Neural cell (in vitro differentiated cells): ENCODE measurements around the gene PARD3B. TPM values are rescaled to one million over a fixed set of nuclear protein-coding genes. Genes with fewer than 3 reads are reported as not detected.

Experiments used
- H2AFZ ChIP-seq: fragments of 200-600, 300-800 bp; sonication (generic), shearing (Covaris generic); 2 replicates; pipeline ENCODE4 v1.6.0; 2014; ENCODE audit warnings: low read depth, mild to moderate bottlenecking, antibody characterized with exemption, low read length, moderate library complexity
- H3F3A ChIP-seq: fragments of 200-600 bp; shearing (Covaris generic); 2 replicates; pipeline ENCODE4 v1.6.1; 2016; ENCODE audit warnings: mild to moderate bottlenecking, moderate library complexity, mixed read lengths, antibody characterized with exemption, low read length; ENCODE audit not compliant: insufficient read depth, poor library complexity, severe bottlenecking
- H3K27ac ChIP-seq: fragments of 200-600, 300-800 bp; sonication (generic), shearing (Covaris generic); 2 replicates; pipeline ENCODE4 v1.5.1; 2014; ENCODE audit warnings: mild to moderate bottlenecking, low read length, moderate library complexity
- H3K27me3 ChIP-seq: fragments of 300-800, 200-600 bp; sonication (generic), shearing (Covaris generic); 2 replicates; pipeline ENCODE4 v1.6.0; 2014; ENCODE audit warnings: mild to moderate bottlenecking, low read depth, low read length, moderate library complexity; ENCODE audit not compliant: insufficient read depth
- H3K36me3 ChIP-seq: fragments of 300-800, 200-600 bp; sonication (generic), shearing (Covaris generic); 2 replicates; pipeline ENCODE4 v1.5.1; 2014; ENCODE audit warnings: mild to moderate bottlenecking, antibody characterized with exemption, low read length, moderate library complexity; ENCODE audit not compliant: insufficient read depth
- H3K4me2 ChIP-seq: fragments of 300-800, 200-600 bp; sonication (generic), shearing (Covaris generic); 2 replicates; pipeline ENCODE4 v1.6.0; 2014; ENCODE audit warnings: mild to moderate bottlenecking, low read length
- H3K4me3 ChIP-seq: fragments of 300-800, 200-600 bp; sonication (generic), shearing (Covaris generic); 2 replicates; pipeline ENCODE4 v1.5.1; 2014; ENCODE audit warnings: mild to moderate bottlenecking, low read length, moderate library complexity
- H3K79me2 ChIP-seq: fragments of 200-600 bp; shearing (Covaris generic); replicated peaks from 2 replicates; pipeline ENCODE4 v1.6.0; 2014; ENCODE audit warnings: mild to moderate bottlenecking, low read length, moderate library complexity; ENCODE audit not compliant: insufficient read depth
- H3K9ac ChIP-seq: fragments of 300-800, 200-600 bp; sonication (generic), shearing (Covaris generic); 2 replicates; pipeline ENCODE4 v1.6.1; 2016; ENCODE audit warnings: mild to moderate bottlenecking, low read length, mixed read lengths
- H3K9me2 ChIP-seq: fragments of 200-600 bp; shearing (Covaris generic); 2 replicates; pipeline ENCODE4 v1.6.1; 2016; ENCODE audit warnings: mild to moderate bottlenecking, low read length, mixed read lengths; ENCODE audit not compliant: insufficient read depth
- H3K9me3 ChIP-seq: fragments of 200-600, 300-800 bp; sonication (generic), shearing (Covaris generic); 2 replicates; pipeline ENCODE4 v1.6.1; 2016; ENCODE audit warnings: mild to moderate bottlenecking, mixed run types, low read length, moderate library complexity, mixed read lengths
- H4K20me1 ChIP-seq: fragments of 200-600 bp; shearing (Covaris generic); 2 replicates; pipeline ENCODE4 v1.6.1; 2016; ENCODE audit warnings: mild to moderate bottlenecking, mixed run types; ENCODE audit not compliant: insufficient read depth
- CTCF ChIP-seq: fragments of 450-650 bp; IDR thresholded peaks from 2 replicates; pipeline ENCODE4 v1.5.1; 2014; ENCODE audit warnings: antibody characterized with exemption, mild to moderate bottlenecking, moderate library complexity; ENCODE audit not compliant: poor library complexity, severe bottlenecking
- EP300 ChIP-seq: fragments of 450-650 bp; conservative IDR thresholded peaks from 2 replicates; pipeline ENCODE4 v1.6.1; 2014; ENCODE audit warnings: antibody characterized with exemption, mild to moderate bottlenecking, moderate library complexity; ENCODE audit not compliant: poor library complexity, severe bottlenecking
- EZH2 ChIP-seq: fragments of 200-600, 300-800 bp; shearing (Covaris generic), sonication (generic); IDR thresholded peaks from 2 replicates; pipeline ENCODE4 v1.6.1; 2014; ENCODE audit warnings: antibody characterized with exemption, low read length, borderline replicate concordance, mild to moderate bottlenecking; ENCODE audit not compliant: insufficient read depth, poor library complexity, severe bottlenecking
- MXI1 ChIP-seq: fragments of 450-650 bp; conservative IDR thresholded peaks from 2 replicates; pipeline ENCODE4 v1.6.1; 2014; ENCODE audit warnings: antibody characterized with exemption, mild to moderate bottlenecking; ENCODE audit not compliant: poor library complexity, severe bottlenecking
- POLR2AphosphoS5 ChIP-seq: IDR thresholded peaks from 2 replicates; pipeline ENCODE4 v1.6.1; 2012
- RAD21 ChIP-seq: fragments of 450-650 bp; conservative IDR thresholded peaks from 2 replicates; pipeline ENCODE4 v1.6.1; 2014; ENCODE audit warnings: antibody characterized with exemption, mild to moderate bottlenecking, moderate library complexity
- SMC3 ChIP-seq: fragments of 450-650 bp; conservative IDR thresholded peaks from 2 replicates; pipeline ENCODE4 v1.6.1; 2014; ENCODE audit warnings: antibody characterized with exemption, mild to moderate bottlenecking, moderate library complexity; ENCODE audit not compliant: poor library complexity
- TAF1 ChIP-seq: IDR thresholded peaks from 2 replicates; pipeline ENCODE4 v1.6.1; 2012; ENCODE audit warnings: low read depth
- polyA plus RNA-seq: library from polyadenylated mRNA; depleted of rRNA; stranded (reverse); fragments of >200 nt; gene quantifications from 2 replicates; pipeline ENCODE4 v1.2.3, GENCODE V29; 2014
- TF ChIP-seq, protein P1 (sequence below): IDR thresholded peaks from 2 replicates; pipeline ENCODE4 v1.6.1; 2012; ENCODE audit warnings: borderline replicate concordance

PARD3B gene
- polyA plus RNA-seq, 1 donor from 2014 or later: 0.54 TPM

DNA sequence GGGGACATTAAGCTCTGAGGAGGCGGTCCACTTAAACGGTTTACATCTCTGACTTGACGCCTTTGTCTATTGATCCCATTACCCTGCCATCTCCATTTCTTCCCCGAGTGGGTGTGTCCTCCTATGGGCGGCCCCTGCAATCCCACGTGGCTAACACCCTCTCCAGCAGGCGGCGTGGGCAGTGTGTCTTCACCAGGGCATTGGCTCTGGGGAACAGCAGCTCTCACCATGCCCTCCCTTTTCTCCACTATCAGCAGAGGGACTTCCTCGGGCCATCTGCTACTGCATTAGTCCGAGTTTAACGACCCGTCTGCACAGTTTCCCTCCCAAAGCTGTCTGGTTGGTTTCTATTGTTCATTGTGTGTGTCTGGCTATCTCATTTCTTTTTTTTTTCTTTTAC is 625.1 kb downstream of the PARD3B start:
- Histone ChIP-seq H3K9me3 (no peaks in the 10 kb centered on the region), H3K79me2 (no peaks in the 10 kb centered on the region), H3F3A (no peaks in the 10 kb centered on the region), H3K27me3 (no peaks in the 10 kb centered on the region), H3K4me3 (no peak overlapping the region), H3K9ac (no peak overlapping the region), H3K27ac (no peak overlapping the region), H3K36me3 (no peaks in the 10 kb centered on the region), H3K9me2 (no peaks in the 10 kb centered on the region), H4K20me1 (no peaks in the 10 kb centered on the region), H2AFZ (no peak overlapping the region), H3K4me2 (no peak overlapping the region)
- TF ChIP-seq TAF1: no peak
- no peak for TF ChIP-seq SMC3
- TF ChIP-seq, protein P1, sequence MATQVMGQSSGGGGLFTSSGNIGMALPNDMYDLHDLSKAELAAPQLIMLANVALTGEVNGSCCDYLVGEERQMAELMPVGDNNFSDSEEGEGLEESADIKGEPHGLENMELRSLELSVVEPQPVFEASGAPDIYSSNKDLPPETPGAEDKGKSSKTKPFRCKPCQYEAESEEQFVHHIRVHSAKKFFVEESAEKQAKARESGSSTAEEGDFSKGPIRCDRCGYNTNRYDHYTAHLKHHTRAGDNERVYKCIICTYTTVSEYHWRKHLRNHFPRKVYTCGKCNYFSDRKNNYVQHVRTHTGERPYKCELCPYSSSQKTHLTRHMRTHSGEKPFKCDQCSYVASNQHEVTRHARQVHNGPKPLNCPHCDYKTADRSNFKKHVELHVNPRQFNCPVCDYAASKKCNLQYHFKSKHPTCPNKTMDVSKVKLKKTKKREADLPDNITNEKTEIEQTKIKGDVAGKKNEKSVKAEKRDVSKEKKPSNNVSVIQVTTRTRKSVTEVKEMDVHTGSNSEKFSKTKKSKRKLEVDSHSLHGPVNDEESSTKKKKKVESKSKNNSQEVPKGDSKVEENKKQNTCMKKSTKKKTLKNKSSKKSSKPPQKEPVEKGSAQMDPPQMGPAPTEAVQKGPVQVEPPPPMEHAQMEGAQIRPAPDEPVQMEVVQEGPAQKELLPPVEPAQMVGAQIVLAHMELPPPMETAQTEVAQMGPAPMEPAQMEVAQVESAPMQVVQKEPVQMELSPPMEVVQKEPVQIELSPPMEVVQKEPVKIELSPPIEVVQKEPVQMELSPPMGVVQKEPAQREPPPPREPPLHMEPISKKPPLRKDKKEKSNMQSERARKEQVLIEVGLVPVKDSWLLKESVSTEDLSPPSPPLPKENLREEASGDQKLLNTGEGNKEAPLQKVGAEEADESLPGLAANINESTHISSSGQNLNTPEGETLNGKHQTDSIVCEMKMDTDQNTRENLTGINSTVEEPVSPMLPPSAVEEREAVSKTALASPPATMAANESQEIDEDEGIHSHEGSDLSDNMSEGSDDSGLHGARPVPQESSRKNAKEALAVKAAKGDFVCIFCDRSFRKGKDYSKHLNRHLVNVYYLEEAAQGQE: no peak
- TF ChIP-seq CTCF: no peak
- no peak for TF ChIP-seq EP300
- TF ChIP-seq POLR2AphosphoS5: no peak
- no peak for TF ChIP-seq MXI1
- TF ChIP-seq EZH2: no peak
- TF ChIP-seq RAD21: no peak

DNA sequence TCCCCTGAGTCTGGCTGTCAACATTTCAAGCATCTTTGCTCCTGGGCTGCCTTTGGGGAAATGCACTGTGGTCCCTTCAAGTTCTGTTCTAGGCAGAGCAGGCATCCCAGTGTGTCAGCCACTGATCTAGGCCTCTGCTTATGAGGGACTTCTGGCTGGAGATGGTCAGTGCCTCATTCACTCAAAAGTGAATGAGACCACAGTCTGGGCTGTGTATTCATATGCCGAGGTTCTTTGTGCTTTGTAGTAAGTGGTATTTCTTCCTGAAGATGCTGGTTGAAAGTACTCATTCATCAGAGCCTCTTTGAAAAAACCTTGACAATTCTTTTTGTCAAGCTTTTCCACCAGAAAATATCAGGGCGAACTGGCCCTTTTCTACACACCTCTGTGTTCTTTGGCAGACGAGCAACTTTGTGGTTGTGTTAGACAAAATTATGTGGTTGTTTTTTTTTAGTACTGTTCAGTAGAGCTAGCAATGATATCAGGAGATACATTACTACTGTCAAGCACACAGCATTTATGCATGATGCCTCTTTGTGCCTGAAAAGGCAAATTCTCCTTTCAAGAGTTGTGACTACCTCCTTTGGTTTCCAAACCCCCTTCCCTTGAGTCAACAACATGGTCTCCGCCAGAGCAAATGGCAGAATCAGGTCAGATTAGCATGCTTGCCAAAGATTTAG is 626.1 kb downstream of the PARD3B start:
- Histone ChIP-seq H2AFZ (no peak overlapping the region), H4K20me1 (no peaks in the 10 kb centered on the region), H3K27ac (no peak overlapping the region), H3K27me3 (no peaks in the 10 kb centered on the region), H3K79me2 (no peaks in the 10 kb centered on the region), H3K9ac (no peak overlapping the region), H3K36me3 (no peaks in the 10 kb centered on the region), H3F3A (no peaks in the 10 kb centered on the region), H3K9me2 (no peaks in the 10 kb centered on the region), H3K9me3 (no peaks in the 10 kb centered on the region), H3K4me2 (no peak overlapping the region), H3K4me3 (no peak overlapping the region)
- TF ChIP-seq RAD21 (no peak), CTCF (no peak), TAF1 (no peak), POLR2AphosphoS5 (no peak), MXI1 (no peak), EZH2 (no peak), SMC3 (no peak), EP300 (no peak)
- TF ChIP-seq, protein P1: no peak
